IPS-18c (cell line): Measurements from ENCODE around the gene MKI67.

ENCODE experiments used
- H3K4me3 ChIP-seq: 2 replicates; pipeline ENCODE4 v1.7.0; 2013; ENCODE audit warnings: low read depth, mild to moderate bottlenecking, low read length, moderate library complexity; ENCODE audit not compliant: insufficient read depth
- H3K9me3 ChIP-seq: one replicate; pipeline ENCODE4 v1.6.1; 2013; ENCODE audit warnings: mild to moderate bottlenecking, low read length, moderate library complexity; ENCODE audit not compliant: control insufficient read depth, insufficient read depth

Gene MKI67

GRCh38 chr10:128077155-128077875 is 48.9 kb downstream of the MKI67 start:
- H3K4me3 ChIP-seq = no peak overlapping the region
- no peaks in the 10 kb centered on the region for H3K9me3 ChIP-seq

GRCh38 chr10:128074589-128074988 is 51.6 kb downstream of the MKI67 start:
- no peak overlapping the region for H3K4me3 ChIP-seq
- H3K9me3 ChIP-seq = no peaks in the 10 kb centered on the region

GRCh38 chr10:128073890-128074289 is 52.3 kb downstream of the MKI67 start:
- H3K9me3 ChIP-seq = no peaks in the 10 kb centered on the region
- H3K4me3 ChIP-seq = no peak overlapping the region

- Histone ChIP-seq H3K9me3 (no peaks in the 10 kb centered on the region), H3K4me3 (no peak overlapping the region)
Measured at GRCh38 chr10:128072941-128073645, 53.1 kb downstream of the MKI67 start.

- H3K4me3 ChIP-seq = no peak overlapping the region
Measured at GRCh38 chr10:128072046-128072445, 54.2 kb downstream of the MKI67 start.

GRCh38 chr10:128071417-128071782 is 54.8 kb downstream of the MKI67 start:
- Histone ChIP-seq H3K4me3 (no peak overlapping the region), H3K9me3 (no peaks in the 10 kb centered on the region)

More at GRCh38 chr10:128072046-128072445, 54.2 kb downstream of the MKI67 start:
- H3K9me3 ChIP-seq = no peaks in the 10 kb centered on the region

- H3K9me3 ChIP-seq = no peaks in the 10 kb centered on the region
Measured at GRCh38 chr10:128070721-128071416, 55.4 kb downstream of the MKI67 start.

GRCh38 chr10:128070161-128070560 is 56.1 kb downstream of the MKI67 start:
- Histone ChIP-seq H3K9me3 (no peaks in the 10 kb centered on the region), H3K4me3 (no peak overlapping the region)

More at GRCh38 chr10:128070721-128071416, 55.4 kb downstream of the MKI67 start:
- H3K4me3 ChIP-seq = no peak overlapping the region

- Histone ChIP-seq H3K9me3 (no peaks in the 10 kb centered on the region), H3K4me3 (no peak overlapping the region)
Measured at GRCh38 chr10:128069351-128070051, 56.7 kb downstream of the MKI67 start.

- no peak overlapping the region for H3K4me3 ChIP-seq
Measured at GRCh38 chr10:128068398-128069285, 57.6 kb downstream of the MKI67 start.

GRCh38 chr10:128067691-128068397 is 58.4 kb downstream of the MKI67 start:
- no peak overlapping the region for H3K4me3 ChIP-seq
- H3K9me3 ChIP-seq = no peaks in the 10 kb centered on the region

More at GRCh38 chr10:128068398-128069285, 57.6 kb downstream of the MKI67 start:
- H3K9me3 ChIP-seq = no peaks in the 10 kb centered on the region

- H3K9me3 ChIP-seq = no peaks in the 10 kb centered on the region
- H3K4me3 ChIP-seq = no peak overlapping the region
Measured at GRCh38 chr10:128066870-128067382, 59.3 kb downstream of the MKI67 start.

GRCh38 chr10:128065881-128066534 is 60.2 kb downstream of the MKI67 start:
- Histone ChIP-seq H3K9me3 (no peaks in the 10 kb centered on the region), H3K4me3 (no peak overlapping the region)

GRCh38 chr10:128064970-128065580 is 61.1 kb downstream of the MKI67 start:
- no peaks in the 10 kb centered on the region for H3K9me3 ChIP-seq
- no peak overlapping the region for H3K4me3 ChIP-seq
